Mucosa of descending colon (tissue), 3 donors: ENCODE measurements around the gene FSD2. TPM values are rescaled to one million over a fixed set of nuclear protein-coding genes. Genes with fewer than 3 reads are reported as not detected.

Experiments used
- ATAC-seq: fragments of 200-7000 bp; cut with Tn5 transposase; one replicate; pipeline ENCODE4 v1.9.1; 2020; ENCODE audit warnings: mild to moderate bottlenecking, moderate library complexity
- DNase-seq, 3 donors: peaks; one replicate each; pipeline ENCODE4 v3.0.0-alpha.2; 2020
- H3K36me3 ChIP-seq: fragments of 200-600 bp; one replicate; pipeline ENCODE4 v1.8.0; 2021; ENCODE audit warnings: low read depth, mild to moderate bottlenecking
- H3K4me1 ChIP-seq: fragments of 200-600 bp; one replicate; pipeline ENCODE4 v1.8.0; 2021; ENCODE audit warnings: low read depth, mild to moderate bottlenecking
- H3K4me3 ChIP-seq: fragments of 200-600 bp; one replicate; pipeline ENCODE4 v1.8.0; 2021; ENCODE audit warnings: mild to moderate bottlenecking
- H3K9me3 ChIP-seq: fragments of 200-600 bp; one replicate; pipeline ENCODE4 v1.8.0; 2021; ENCODE audit warnings: mild to moderate bottlenecking
- CTCF ChIP-seq: fragments of 200-600 bp; IDR thresholded peaks from one replicate; pipeline ENCODE4 v1.8.0; 2022; ENCODE audit warnings: antibody characterized with exemption, mild to moderate bottlenecking
- intact Hi-C, 2 donors: fragments of 100-400 bp; cut with DNase I in 1 of 2; cut with micrococcal nuclease in 1 of 2; formaldehyde crosslinking; loops; one replicate each; pipeline versions ENCODE4 v1.11.0 to v1.11.1; 2022; cut with DNase I, micrococcal nuclease
- total RNA-seq, 3 donors: library from RNA; stranded (reverse); fragmentation: NEBNext Ultra II Directional in 2 of 3; extraction: Animal tissue kit (Norgen Biotek cat#: 25700) in 2 of 3; gene quantifications; one replicate each; pipeline versions ENCODE4 v1.2.1 to v1.2.4, GENCODE V29; 2021 to 2023
- donor health status: DM: no; HTN: no; CAD: no; lungs with moderate emphysema.
- donor health status: DM: no; HTN: no; CAD: no.
- donor health status: DM: no; HTN: yes; CAD: no.

Gene FSD2
- total RNA-seq, 3 donors from 2014 or later = not detected

GRCh38 chr15:82749951-82750830 lies 55.7 kb downstream of the FSD2 start:
- peaks cover 11% of the 10 kb centered on the region for H3K4me1 ChIP-seq
- DNase-seq (peak; percentile 91 to 95 (median 93)), ATAC-seq (peak; percentile 99)
- peak overlapping the region; percentile 64 for H3K4me3 ChIP-seq
- TF ChIP-seq CTCF = no peak
- no peaks in the 10 kb centered on the region for H3K36me3 ChIP-seq
- intact Hi-C loops = no loop called here
- no peaks in the 10 kb centered on the region for H3K9me3 ChIP-seq

GRCh38 chr15:82748315-82748714 lies 57.6 kb downstream of the FSD2 start:
- Histone ChIP-seq H3K36me3 (no peaks in the 10 kb centered on the region), H3K9me3 (no peaks in the 10 kb centered on the region), H3K4me1 (peaks cover 11% of the 10 kb centered on the region), H3K4me3 (no peak overlapping the region)
- ATAC-seq (no peak), DNase-seq (no peak)
- intact Hi-C loops = no loop called here
- TF ChIP-seq CTCF = no peak

- TF ChIP-seq CTCF = no peak
- DNase-seq (no peak), ATAC-seq (no peak)
- no peak overlapping the region for H3K4me3 ChIP-seq
- no peaks in the 10 kb centered on the region for H3K36me3 ChIP-seq
- intact Hi-C loops = no loop called here
- no peaks in the 10 kb centered on the region for H3K9me3 ChIP-seq
- H3K4me1 ChIP-seq = no peaks in the 10 kb centered on the region
These were observed 62.1 kb downstream of the FSD2 start for GRCh38 chr15:82743810-82744209.

GRCh38 chr15:82742134-82742533 lies 63.7 kb downstream of the FSD2 start:
- ATAC-seq (no peak), DNase-seq (no peak)
- no peak overlapping the region for H3K4me3 ChIP-seq
- intact Hi-C loops = no loop called here
- H3K9me3 ChIP-seq = no peaks in the 10 kb centered on the region
- no peaks in the 10 kb centered on the region for H3K4me1 ChIP-seq
- TF ChIP-seq CTCF = no peak
- no peaks in the 10 kb centered on the region for H3K36me3 ChIP-seq

- Histone ChIP-seq H3K4me3 (no peak overlapping the region), H3K9me3 (no peaks in the 10 kb centered on the region), H3K4me1 (no peaks in the 10 kb centered on the region), H3K36me3 (no peaks in the 10 kb centered on the region)
- intact Hi-C loops = no loop called here
- no peak for TF ChIP-seq CTCF
- DNase-seq (no peak), ATAC-seq (no peak)
These were observed 66.8 kb downstream of the FSD2 start for GRCh38 chr15:82739086-82739485.
